PC-9 (cell line): ENCODE measurements around the gene NAA30. TPM values are rescaled to one million over a fixed set of nuclear protein-coding genes. Genes with fewer than 3 reads are reported as not detected.

ENCODE experiments used
- BruUV-seq: library from RNA; stranded (reverse); fragments of 400-500 nt; replicated peaks from 2 replicates; lab custom pipeline; 2021; lab: Mats Ljungman, UMichigan
- CTCF ChIA-PET: fragments of 300-600 bp; sonication (Branson Sonifier 250); formaldehyde crosslinking; loops from one replicate; lab custom pipeline; 2022; ENCODE audit warnings: antibody characterized with exemption; lab: Charles Lee
- POLR2A ChIA-PET: fragments of 300-600 bp; sonication (Branson Sonifier 250); formaldehyde crosslinking; loops from one replicate; lab custom pipeline; 2022; ENCODE audit warnings: antibody characterized with exemption; ENCODE audit not compliant: unreplicated experiment; lab: Charles Lee
- DNase-seq, 2 experiments: peaks; one replicate each; pipeline versions ENCODE4 v3.0.0 to v3.0.0-alpha.2; 2015 to 2022; ENCODE audit warnings: mixed read lengths in 1 of 2
- H2AFZ ChIP-seq: fragments of 200-600 bp; sonication (generic); 2 replicates; pipeline ENCODE4 v1.8.1; 2017; ENCODE audit warnings: antibody characterized with exemption
- H3F3A ChIP-seq: fragments of 200-600 bp; sonication (generic); 2 replicates; pipeline ENCODE4 v1.8.1; 2017; ENCODE audit warnings: antibody characterized with exemption, mild to moderate bottlenecking, low read depth; ENCODE audit not compliant: insufficient read depth
- H3K27ac ChIP-seq: fragments of 200-600 bp; sonication (generic); 2 replicates; pipeline ENCODE4 v1.6.1; 2016; ENCODE audit warnings: mixed run types
- H3K27me3 ChIP-seq: fragments of 200-600 bp; sonication (generic); 2 replicates; pipeline ENCODE4 v1.6.1; 2016; ENCODE audit warnings: low read depth, mixed run types; ENCODE audit not compliant: insufficient read depth
- H3K36me3 ChIP-seq: fragments of 200-600 bp; sonication (generic); 2 replicates; pipeline ENCODE4 v1.6.1; 2016; ENCODE audit warnings: low read depth, mixed run types
- H3K4me1 ChIP-seq: fragments of 200-600 bp; sonication (generic); replicated peaks from 2 replicates; pipeline ENCODE4 v1.6.1; 2016; ENCODE audit warnings: mixed run types; ENCODE audit not compliant: insufficient read depth
- H3K4me2 ChIP-seq: fragments of 200-600 bp; sonication (generic); 2 replicates; pipeline ENCODE4 v1.6.1; 2017; ENCODE audit warnings: mixed run types
- H3K4me3 ChIP-seq: fragments of 200-600 bp; sonication (generic); 2 replicates; pipeline ENCODE4 v1.6.1; 2016; ENCODE audit warnings: mixed run types
- H3K79me2 ChIP-seq: fragments of 200-600 bp; sonication (generic); 2 replicates; pipeline ENCODE4 v1.6.1; 2017; ENCODE audit warnings: low read depth, mixed run types
- H3K9me2 ChIP-seq: fragments of 200-600 bp; sonication (generic); 2 replicates; pipeline ENCODE4 v1.8.1; 2017; ENCODE audit warnings: mild to moderate bottlenecking; ENCODE audit not compliant: insufficient read depth
- H3K9me3 ChIP-seq: fragments of 200-600 bp; sonication (generic); 2 replicates; pipeline ENCODE4 v1.8.1; 2016; ENCODE audit warnings: low read depth; ENCODE audit not compliant: insufficient read depth
- H4K20me1 ChIP-seq: fragments of 200-600 bp; sonication (generic); 2 replicates; pipeline ENCODE4 v1.8.1; 2017; ENCODE audit not compliant: insufficient read depth
- CTCF ChIP-seq: fragments of 200-600 bp; sonication (generic); conservative IDR thresholded peaks from 2 replicates; pipeline ENCODE4 v1.6.1; 2017; ENCODE audit warnings: mixed run types, antibody characterized with exemption, mild to moderate bottlenecking, moderate library complexity
- EZH2 ChIP-seq: fragments of 200-600 bp; sonication (generic); IDR thresholded peaks from 2 replicates; pipeline ENCODE4 v1.8.0; 2017; ENCODE audit warnings: antibody characterized with exemption, low read depth
- intact Hi-C: fragments of 100-400 bp; cut with micrococcal nuclease; formaldehyde crosslinking; loops from one replicate; pipeline ENCODE4 v1.10.0; 2022; ENCODE audit not compliant: unreplicated experiment
- total RNA-seq: library from RNA; stranded (reverse); gene quantifications from 2 replicates; pipeline ENCODE4 v1.2.3, GENCODE V29; 2021

NAA30 gene
- total RNA-seq, 1 experiment from 2014 or later: 14.2 TPM

DNA sequence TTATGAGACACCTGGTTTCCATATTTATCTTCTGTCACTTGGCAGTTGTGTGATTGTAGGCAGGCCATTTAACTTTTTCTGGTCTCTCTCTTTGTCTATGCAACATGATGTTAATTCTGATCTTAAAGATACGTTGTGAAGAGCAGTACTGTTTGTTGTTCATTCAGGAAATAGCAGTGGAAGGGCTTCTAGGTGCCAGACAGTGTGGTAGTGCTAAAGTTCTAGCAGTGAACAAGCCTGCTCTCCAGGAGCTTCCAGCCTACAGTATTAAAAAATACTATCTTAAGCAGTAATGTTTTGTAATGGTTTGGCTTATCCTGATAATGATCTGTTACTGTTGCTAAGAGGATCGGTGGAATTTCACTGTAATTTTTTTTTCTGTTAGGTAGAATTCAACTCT, 15.2 kb downstream of the NAA30 start:
- no peaks in the 10 kb centered on the region for H3K9me2 ChIP-seq
- no peak for DNase-seq
- 0 out of 2 replicates have a peak, but pooled peaks cover 20% of the 10 kb centered on the region for H3K36me3 ChIP-seq
- H3K79me2 ChIP-seq: no peaks in the 10 kb centered on the region
- no peak overlapping the region for H3K4me2 ChIP-seq
- intact Hi-C loops: no loop called here
- no peaks in the 10 kb centered on the region for H3K27me3 ChIP-seq
- CTCF ChIA-PET: no interaction called here
- POLR2A ChIA-PET: no interaction called here
- no peak overlapping the region for H3K27ac ChIP-seq
- H3K4me3 ChIP-seq: no peak overlapping the region
- peaks cover 7% of the 10 kb centered on the region for H4K20me1 ChIP-seq
- no peak overlapping the region for H2AFZ ChIP-seq
- no peaks in the 10 kb centered on the region for H3K4me1 ChIP-seq
- no peaks in the 10 kb centered on the region for H3F3A ChIP-seq
- H3K9me3 ChIP-seq: no peaks in the 10 kb centered on the region
- TF ChIP-seq EZH2 (no peak), CTCF (no peak)
- BruUV-seq: no TSS peak

DNA sequence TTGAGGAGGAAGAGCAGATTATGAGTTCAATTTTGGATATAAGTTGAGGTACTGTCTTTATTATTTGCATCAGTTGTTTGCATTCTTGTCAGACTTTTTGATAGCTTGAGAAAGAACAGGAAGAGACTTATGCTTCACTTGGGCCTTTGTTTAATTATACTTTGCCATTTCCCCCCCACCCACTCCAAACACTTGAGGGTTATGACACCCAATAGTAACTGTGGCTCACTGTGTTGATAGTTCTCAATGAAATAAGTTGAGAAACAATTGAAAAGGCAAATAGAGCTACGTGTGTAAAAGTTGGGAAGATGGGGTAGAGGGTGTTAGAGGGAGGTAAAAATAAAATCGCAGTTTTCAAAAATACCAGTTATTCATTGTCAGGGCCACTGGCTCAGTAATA, 17.7 kb downstream of the NAA30 start:
- no peaks in the 10 kb centered on the region for H3K79me2 ChIP-seq
- no peaks in the 10 kb centered on the region; the same call in none of the 2 replicates for H4K20me1 ChIP-seq
- no peak overlapping the region for H3K4me2 ChIP-seq
- BruUV-seq: no TSS peak
- H3K4me3 ChIP-seq: no peak overlapping the region
- H3K27ac ChIP-seq: no peak overlapping the region
- H3K9me2 ChIP-seq: no peaks in the 10 kb centered on the region
- CTCF ChIA-PET: no interaction called here
- no peak for DNase-seq
- TF ChIP-seq CTCF: no peak
- no peak for TF ChIP-seq EZH2
- H3K36me3 ChIP-seq: 0 out of 2 replicates have a peak, but pooled peaks cover 20% of the 10 kb centered on the region
- no peaks in the 10 kb centered on the region for H3K9me3 ChIP-seq
- H3K4me1 ChIP-seq: no peaks in the 10 kb centered on the region
- POLR2A ChIA-PET: no interaction called here
- intact Hi-C loops: no loop called here
- H2AFZ ChIP-seq: no peak overlapping the region
- H3K27me3 ChIP-seq: no peaks in the 10 kb centered on the region
- H3F3A ChIP-seq: no peaks in the 10 kb centered on the region

- H3K9me2 ChIP-seq: no peaks in the 10 kb centered on the region
- no peaks in the 10 kb centered on the region for H3K79me2 ChIP-seq
- no peak for DNase-seq
- POLR2A ChIA-PET: no interaction called here
- H3K36me3 ChIP-seq: 0 out of 2 replicates have a peak, but pooled peaks cover 19% of the 10 kb centered on the region
- no peaks in the 10 kb centered on the region for H3F3A ChIP-seq
- no TSS peak for BruUV-seq
- H3K4me2 ChIP-seq: no peak overlapping the region
- no peaks in the 10 kb centered on the region for H3K27me3 ChIP-seq
- no peak overlapping the region for H3K4me3 ChIP-seq
- no peaks in the 10 kb centered on the region for H3K9me3 ChIP-seq
- H3K4me1 ChIP-seq: no peaks in the 10 kb centered on the region
- H3K27ac ChIP-seq: no peak overlapping the region
- H2AFZ ChIP-seq: no peak overlapping the region
- no peaks in the 10 kb centered on the region; the same call in none of the 2 replicates for H4K20me1 ChIP-seq
- intact Hi-C loops: no loop called here
- CTCF ChIA-PET: no interaction called here
- no peak for TF ChIP-seq EZH2
- no peak for TF ChIP-seq CTCF
Observed at GRCh38 chr14:57408634-57409033, 18.2 kb downstream of the NAA30 start.
